B cell (primary cell): ENCODE results near the gene KNG1. TPM values are rescaled to one million over a fixed set of nuclear protein-coding genes. Genes with fewer than 3 reads are reported as not detected.

Experiments
- ATAC-seq: fragments of 200-7000 bp; cut with Tn5 transposase; one replicate; pipeline ENCODE4 v1.10.0; 2021; ENCODE audit warnings: low read depth, mild to moderate bottlenecking, moderate number of reproducible peaks, moderate library complexity
- CTCF ChIA-PET: fragments of 350-600 bp; sonication (Branson Sonifier 250); formaldehyde crosslinking; loops from one replicate; lab custom pipeline; 2021; ENCODE audit warnings: antibody characterized with exemption, inconsistent platforms; lab: Charles Lee
- POLR2A ChIA-PET: fragments of 350-600 bp; sonication (Branson Sonifier 250); formaldehyde crosslinking; loops from one replicate; lab custom pipeline; 2021; ENCODE audit warnings: antibody characterized with exemption; lab: Charles Lee
- DNase-seq: peaks from one replicate; pipeline ENCODE4 v3.0.0; 2013
- H2AFZ ChIP-seq: 2 replicates; pipeline ENCODE4 v1.6.1; 2012; ENCODE audit warnings: mild to moderate bottlenecking, low read depth, low read length; ENCODE audit not compliant: insufficient read depth, poor library complexity, severe bottlenecking
- H3K27ac ChIP-seq, 2 donors: 1 replicate in 1 of 2; 2 replicates in 1 of 2; pipeline ENCODE4 v1.5.1; 2012 to 2013; ENCODE audit warnings: low read length in 2 of 2, mild to moderate bottlenecking in 2 of 2, moderate library complexity in 1 of 2
- H3K27me3 ChIP-seq, 4 experiments: fragments of 200-600 bp in 1 of 4; sonication (generic) in 1 of 4; replicated peaks in 1 of 4; 1 replicate in 2 of 4; 2 replicates in 2 of 4; pipeline versions ENCODE4 v1.6.1 to v1.7.0; 2013 to 2016; ENCODE audit warnings: low read length in 3 of 4, mild to moderate bottlenecking in 2 of 4, mixed read lengths in 1 of 4, moderate library complexity in 1 of 4; ENCODE audit not compliant: insufficient read depth in 4 of 4, control insufficient read depth in 3 of 4; ENCODE audit errors: control extremely low read depth in 1 of 4
- H3K36me3 ChIP-seq, 2 experiments: replicated peaks in 1 of 2; 1 replicate in 1 of 2; 2 replicates in 1 of 2; pipeline versions ENCODE4 v1.6.1 to v1.7.1; 2013; ENCODE audit warnings: low read length in 1 of 2; ENCODE audit not compliant: insufficient read depth in 2 of 2, control insufficient read depth in 1 of 2; ENCODE audit errors: control extremely low read depth in 1 of 2, extremely low read depth in 1 of 2
- H3K4me1 ChIP-seq, 2 donors: fragments of 200-600 bp in 1 of 2; sonication (generic) in 1 of 2; 1 replicate in 1 of 2; 2 replicates in 1 of 2; pipeline versions ENCODE4 v1.5.1 to v1.6.1; 2013 to 2017; ENCODE audit warnings: low read length in 2 of 2; ENCODE audit not compliant: control insufficient read depth in 2 of 2, insufficient read depth in 2 of 2
- H3K4me2 ChIP-seq: replicated peaks from 2 replicates; pipeline ENCODE3; 2012; ENCODE audit warnings: mild to moderate bottlenecking, low read depth, low read length; ENCODE audit not compliant: poor library complexity, severe bottlenecking
- H3K4me3 ChIP-seq, 5 experiments: fragments of 200-600 bp in 1 of 5; sonication (generic) in 1 of 5; 1 replicate in 3 of 5; 2 replicates in 2 of 5; pipeline versions ENCODE4 v1.5.1 to v1.7.0; 2011 to 2016; ENCODE audit warnings: low read length in 4 of 5, mild to moderate bottlenecking in 4 of 5, low read depth in 2 of 5, control low read depth in 1 of 5, moderate library complexity in 1 of 5; ENCODE audit not compliant: insufficient read depth in 1 of 5; ENCODE audit errors: control extremely low read depth in 1 of 5, extremely low read depth in 1 of 5
- H3K79me2 ChIP-seq: fragments of 200-600 bp; sonication (generic); one replicate; pipeline ENCODE4 v1.6.0; 2016; ENCODE audit warnings: low read length; ENCODE audit not compliant: control insufficient read depth, insufficient read depth
- H3K9ac ChIP-seq: fragments of 200-600 bp; sonication (generic); 2 replicates; pipeline ENCODE4 v1.6.1; 2017; ENCODE audit warnings: mild to moderate bottlenecking, low read length, moderate library complexity
- H3K9me3 ChIP-seq, 3 donors: one replicate each; pipeline versions ENCODE4 v1.6.1 to v1.7.1; 2013; ENCODE audit warnings: low read length in 2 of 3; ENCODE audit not compliant: control insufficient read depth in 2 of 3, insufficient read depth in 1 of 3; ENCODE audit errors: control extremely low read depth in 1 of 3
- H4K20me1 ChIP-seq: 2 replicates; pipeline ENCODE4 v1.6.0; 2012; ENCODE audit warnings: mild to moderate bottlenecking, low read length; ENCODE audit not compliant: insufficient read depth, control insufficient read depth, poor library complexity, severe bottlenecking
- H3K27ac Mint-ChIP-seq: one replicate; pipeline ENCODE4 v1.8.0; 2021; ENCODE audit warnings: mixed read lengths
- H3K27me3 Mint-ChIP-seq: one replicate; pipeline ENCODE4 v1.8.0; 2021; ENCODE audit warnings: mixed read lengths
- H3K4me1 Mint-ChIP-seq: one replicate; pipeline ENCODE4 v1.8.0; 2021; ENCODE audit warnings: mixed read lengths
- H3K4me3 Mint-ChIP-seq: one replicate; pipeline ENCODE4 v1.8.0; 2021; ENCODE audit warnings: mixed read lengths
- H3K9me3 Mint-ChIP-seq: one replicate; pipeline ENCODE4 v1.8.0; 2022; ENCODE audit warnings: mixed read lengths; ENCODE audit not compliant: insufficient read depth
- EZH2 ChIP-seq: IDR thresholded peaks from 2 replicates; pipeline ENCODE4 v1.6.1; 2012; ENCODE audit warnings: borderline replicate concordance, low read depth, mild to moderate bottlenecking, moderate library complexity, low read length; ENCODE audit not compliant: insufficient read depth, poor library complexity, severe bottlenecking
- WGBS: methylation state at CpG from one replicate; pipeline ENCODE4 v1.1.5; 2013; ENCODE audit warnings: missing lambda C conversion rate; ENCODE audit not compliant: insufficient coverage; 5-methylcytosine and 5-hydroxymethylcytosine counted together
- intact Hi-C: fragments of 100-400 bp; cut with micrococcal nuclease; formaldehyde crosslinking; loops from one replicate; pipeline ENCODE4 v1.10.0; 2022
- polyA plus RNA-seq: library from polyadenylated mRNA; depleted of rRNA; stranded (reverse); fragments of >200 nt; gene quantifications from 2 replicates; pipeline ENCODE4 v1.2.3, GENCODE V29; 2012
- total RNA-seq, 2 donors: library from RNA; stranded (reverse); fragments of 120-200 nt in 1 of 2; gene quantifications; 1 replicate in 1 of 2; 2 replicates in 1 of 2; pipeline versions ENCODE4 v1.2.3 to v1.2.4, GENCODE V29; 2013 to 2022
- TF ChIP-seq, protein P1 (sequence below): fragments of 200-600 bp; IDR thresholded peaks from one replicate; pipeline ENCODE4 v1.8.0; 2022; ENCODE audit warnings: antibody characterized with exemption, mild to moderate bottlenecking

KNG1 gene
- total and polyA plus RNA-seq, 2 donors (not counting 1 experiment from before 2014, with no cell fraction given) = not detected

DNA sequence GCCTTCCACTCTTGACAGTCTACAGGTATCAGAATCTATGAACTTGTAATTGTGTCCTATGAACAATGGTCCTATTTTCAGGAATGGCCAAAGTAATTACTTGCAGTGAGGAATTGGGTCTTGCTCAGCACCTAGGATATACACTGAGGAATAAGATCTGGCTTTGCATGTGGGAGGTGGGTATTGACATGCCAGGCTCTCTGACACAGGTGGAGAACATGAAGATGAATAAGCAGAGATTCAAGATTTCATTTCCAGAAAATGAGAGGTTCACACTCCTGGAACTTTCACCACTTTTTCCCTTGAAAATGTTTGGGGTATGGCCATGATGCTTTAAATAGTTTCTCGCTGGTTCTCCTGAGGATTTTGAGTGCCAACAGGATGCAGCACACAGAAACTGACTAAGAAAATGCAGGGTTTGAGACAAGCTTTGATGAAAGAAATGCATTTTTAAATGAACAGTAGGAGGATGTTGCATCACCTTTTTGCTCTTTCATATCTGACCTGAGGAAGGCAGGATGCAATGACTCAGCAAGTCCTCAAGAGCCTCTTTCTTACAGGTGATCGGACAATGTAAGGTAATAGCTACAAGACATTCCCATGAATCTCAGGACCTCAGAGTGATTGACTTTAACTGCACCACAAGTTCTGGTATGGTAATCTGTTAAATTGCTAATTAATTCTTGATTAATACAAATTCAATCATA is 47.6 kb upstream of the KNG1 start:
- Mint-ChIP-seq H3K4me1 (no peaks in the 10 kb centered on the region), H3K4me3 (no peak overlapping the region), H3K27ac (no peak overlapping the region), H3K27me3 (peaks cover 25% of the 10 kb centered on the region), H3K9me3 (no peaks in the 10 kb centered on the region)
- DNase-seq (no peak), ATAC-seq (no peak)
- WGBS = 88% methylated on average over 1 of the region's 2 CpGs
- Histone ChIP-seq H2AFZ (no peak overlapping the region), H3K27ac (no peak overlapping the region), H3K9ac (no peak overlapping the region), H3K79me2 (no peaks in the 10 kb centered on the region), H4K20me1 (no peaks in the 10 kb centered on the region), H3K27me3 (peaks cover 0 to 9% (median 5%) of the 10 kb centered on the region in 4 experiments), H3K36me3 (no peaks in the 10 kb centered on the region), H3K4me3 (no peak overlapping the region), H3K9me3 (no peaks in the 10 kb centered on the region), H3K4me1 (no peaks in the 10 kb centered on the region), H3K4me2 (no peak overlapping the region)
- no peak for TF ChIP-seq EZH2
- TF ChIP-seq, protein P1, sequence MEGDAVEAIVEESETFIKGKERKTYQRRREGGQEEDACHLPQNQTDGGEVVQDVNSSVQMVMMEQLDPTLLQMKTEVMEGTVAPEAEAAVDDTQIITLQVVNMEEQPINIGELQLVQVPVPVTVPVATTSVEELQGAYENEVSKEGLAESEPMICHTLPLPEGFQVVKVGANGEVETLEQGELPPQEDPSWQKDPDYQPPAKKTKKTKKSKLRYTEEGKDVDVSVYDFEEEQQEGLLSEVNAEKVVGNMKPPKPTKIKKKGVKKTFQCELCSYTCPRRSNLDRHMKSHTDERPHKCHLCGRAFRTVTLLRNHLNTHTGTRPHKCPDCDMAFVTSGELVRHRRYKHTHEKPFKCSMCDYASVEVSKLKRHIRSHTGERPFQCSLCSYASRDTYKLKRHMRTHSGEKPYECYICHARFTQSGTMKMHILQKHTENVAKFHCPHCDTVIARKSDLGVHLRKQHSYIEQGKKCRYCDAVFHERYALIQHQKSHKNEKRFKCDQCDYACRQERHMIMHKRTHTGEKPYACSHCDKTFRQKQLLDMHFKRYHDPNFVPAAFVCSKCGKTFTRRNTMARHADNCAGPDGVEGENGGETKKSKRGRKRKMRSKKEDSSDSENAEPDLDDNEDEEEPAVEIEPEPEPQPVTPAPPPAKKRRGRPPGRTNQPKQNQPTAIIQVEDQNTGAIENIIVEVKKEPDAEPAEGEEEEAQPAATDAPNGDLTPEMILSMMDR = no peak
- ChIA-PET CTCF (no interaction called here), POLR2A (no interaction called here)
- intact Hi-C loops = no loop called here

DNA sequence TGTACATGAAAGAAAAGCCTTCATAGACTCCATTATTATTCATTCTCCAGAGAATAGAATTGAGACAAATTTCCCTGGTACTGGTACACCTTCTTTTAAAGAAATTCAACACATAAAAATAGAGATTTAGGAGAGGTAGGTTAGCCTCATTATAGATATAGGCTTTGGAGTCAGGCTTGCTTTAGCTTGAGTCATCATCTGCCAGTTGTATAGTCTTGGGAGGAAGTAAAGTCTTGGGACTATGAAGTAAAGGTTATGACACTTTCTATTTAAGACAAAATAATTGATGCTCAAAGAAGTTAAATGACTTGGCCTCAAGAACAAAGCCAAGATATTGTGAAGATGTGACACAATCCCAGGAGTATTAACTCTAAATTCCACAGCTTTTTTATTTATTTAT is 47.0 kb upstream of the KNG1 start:
- Mint-ChIP-seq H3K4me1 (no peaks in the 10 kb centered on the region), H3K27me3 (peaks cover 27% of the 10 kb centered on the region), H3K9me3 (no peaks in the 10 kb centered on the region), H3K27ac (no peak overlapping the region), H3K4me3 (no peak overlapping the region)
- peaks cover 0 to 11% (median 5%) of the 10 kb centered on the region in 4 experiments for H3K27me3 ChIP-seq
- H3K9ac ChIP-seq = no peak overlapping the region
- ChIA-PET CTCF (interaction anchor here (0.6 kb wide), 1 partner anchor 13 kb away, joined by 3 read pairs; no protein-coding TSS in a partner anchor), POLR2A (no interaction called here)
- no peaks in the 10 kb centered on the region for H3K4me1 ChIP-seq
- no peak overlapping the region for H3K4me2 ChIP-seq
- no peaks in the 10 kb centered on the region for H3K36me3 ChIP-seq
- no peak overlapping the region for H3K4me3 ChIP-seq
- no peak overlapping the region for H2AFZ ChIP-seq
- ATAC-seq (no peak), DNase-seq (no peak)
- TF ChIP-seq, protein P1 = no peak
- no peak for TF ChIP-seq EZH2
- H3K79me2 ChIP-seq = no peaks in the 10 kb centered on the region
- no peaks in the 10 kb centered on the region for H4K20me1 ChIP-seq
- intact Hi-C loops = no loop called here
- H3K27ac ChIP-seq = no peak overlapping the region
- no peaks in the 10 kb centered on the region for H3K9me3 ChIP-seq
